Ovary (tissue), 9 donors: ENCODE data around the gene SYK. TPM values are rescaled to one million over a fixed set of nuclear protein-coding genes. Genes with fewer than 3 reads are reported as not detected.

ENCODE experiments used
- DNase-seq, 5 donors: peaks; one replicate each; pipeline ENCODE4 v3.0.0-alpha.2; 2019 to 2020
- H3K27ac ChIP-seq, 2 donors: fragments of 200-600 bp; one replicate each; pipeline versions ENCODE4 v1.5.1 to v1.8.0; 2019 to 2022
- H3K27me3 ChIP-seq: fragments of 200-600 bp; one replicate; pipeline ENCODE4 v1.8.0; 2022
- H3K36me3 ChIP-seq: fragments of 200-600 bp; sonication (generic); one replicate; pipeline ENCODE4 v1.5.1; 2019
- H3K4me1 ChIP-seq: one replicate; pipeline ENCODE4 v1.8.1; 2013; ENCODE audit warnings: mild to moderate bottlenecking, moderate library complexity; ENCODE audit not compliant: insufficient read depth
- H3K4me3 ChIP-seq: fragments of 200-600 bp; sonication (generic); one replicate; pipeline ENCODE4 v1.5.1; 2017
- H3K9me3 ChIP-seq, 2 donors: fragments of 200-600 bp in 1 of 2; sonication (generic) in 1 of 2; one replicate each; pipeline versions ENCODE4 v1.5.1 to v1.8.1; 2013 to 2019; ENCODE audit warnings: mild to moderate bottlenecking in 1 of 2, moderate library complexity in 1 of 2
- EP300 ChIP-seq: sonication (generic); formaldehyde crosslinking; IDR thresholded peaks from one replicate; pipeline ENCODE4 v1.6.1; 2017; ENCODE audit warnings: antibody characterized with exemption
- POLR2A ChIP-seq: fragments of 450-650 bp; IDR thresholded peaks from one replicate; pipeline ENCODE4 v1.6.1; 2017; ENCODE audit warnings: antibody characterized with exemption, mild to moderate bottlenecking, moderate library complexity
- WGBS, 3 donors: extraction: QIAGEN DNeasy Blood & Tissue Kit in 1 of 3; methylation state at CpG; one replicate each; pipeline versions ENCODE4 v1.1.5 to v1.1.7; 2013 to 2017; 5-methylcytosine and 5-hydroxymethylcytosine counted together
- intact Hi-C, 4 donors: fragments of 100-400 bp; cut with DNase I; formaldehyde crosslinking; loops; one replicate each; pipeline versions ENCODE4 v1.11.0 to v1.15.1; 2022 to 2023
- polyA plus RNA-seq, 2 donors: library from polyadenylated mRNA; stranded (reverse); fragments of 200-250 nt in 1 of 2; fragments of 350-450 nt in 1 of 2; fragmentation: Illumina TruSeq in 1 of 2; extraction: RNeasy Lipid Tissue Mini Kit (QIAGEN cat#74804) in 1 of 2; gene quantifications; one replicate each; pipeline ENCODE4 v1.2.3, GENCODE V29; 2013 to 2014
- total RNA-seq, 7 donors: library from RNA; depleted of rRNA in 2 of 7; stranded (reverse); fragments of >200 nt in 2 of 7; fragmentation: NEBNext Ultra II Directional in 3 of 7; extraction: Animal tissue kit (Norgen Biotek cat#: 25700) in 3 of 7; gene quantifications; one replicate each; pipeline versions ENCODE4 v1.1.0 to v1.2.4, GENCODE V29; 2016 to 2023
- TF ChIP-seq, protein P1 (sequence below), 3 donors: fragments of 450-650 bp in 2 of 3; fragments of 200-600 bp in 1 of 3; IDR thresholded peaks; one replicate each; pipeline versions ENCODE4 v1.5.1 to v1.8.0; 2016 to 2022; ENCODE audit warnings: antibody characterized with exemption in 3 of 3, mild to moderate bottlenecking in 1 of 3
- donor health status: DM: no; HTN: no; CAD: no; lungs with moderate emphysema.
- donor health status: DM: no; HTN: no; CAD: no.
- donor health status: Bipolar disorder and iron deficiency.
- donor health status: DM: yes; HTN: yes; CAD: no.
- donor health status: DM: no; HTN: no; CAD: no.
- donor health status: DM: yes; HTN: yes; CAD: no.

SYK gene
- total and polyA plus RNA-seq, 9 donors = 1.4 to 12.0 (median 8.6) TPM

DNA sequence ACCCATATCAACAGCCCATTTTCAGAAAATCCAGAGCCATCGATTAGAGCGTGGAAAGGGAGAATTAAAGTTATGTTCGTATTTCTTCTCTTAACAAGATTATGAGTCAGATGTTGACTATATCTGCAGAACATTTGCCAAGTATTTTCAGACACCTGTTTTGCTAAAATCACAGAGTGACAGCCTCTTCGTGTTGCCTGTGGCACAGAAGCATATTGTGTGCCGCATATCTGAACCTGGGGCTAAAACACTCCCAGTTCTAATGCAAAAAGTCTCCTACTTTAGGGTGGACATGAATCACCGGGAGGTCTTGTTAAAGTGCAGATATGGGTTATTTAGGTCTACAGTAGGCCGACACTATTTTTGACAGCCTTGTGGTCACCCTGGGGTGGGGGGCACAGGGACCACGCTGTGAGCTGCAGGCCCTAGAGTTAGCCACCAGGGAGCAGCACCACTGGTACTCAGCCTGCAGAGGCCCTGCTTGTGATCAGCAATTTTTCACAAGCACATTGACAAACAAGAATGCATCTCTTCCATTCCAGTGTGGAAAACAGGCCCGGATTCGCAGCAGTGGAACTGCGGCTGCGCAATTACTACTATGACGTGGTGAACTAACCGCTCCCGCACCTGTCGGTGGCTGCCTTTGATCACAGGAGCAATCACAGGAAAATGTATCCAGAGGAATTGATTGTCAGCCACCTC is 93.5 kb downstream of the SYK start:
- 73 to 81% (median 77%) methylated on average over 16 of the region's 16 CpGs for WGBS, 3 donors
- intact Hi-C loops = no loop called here

DNA sequence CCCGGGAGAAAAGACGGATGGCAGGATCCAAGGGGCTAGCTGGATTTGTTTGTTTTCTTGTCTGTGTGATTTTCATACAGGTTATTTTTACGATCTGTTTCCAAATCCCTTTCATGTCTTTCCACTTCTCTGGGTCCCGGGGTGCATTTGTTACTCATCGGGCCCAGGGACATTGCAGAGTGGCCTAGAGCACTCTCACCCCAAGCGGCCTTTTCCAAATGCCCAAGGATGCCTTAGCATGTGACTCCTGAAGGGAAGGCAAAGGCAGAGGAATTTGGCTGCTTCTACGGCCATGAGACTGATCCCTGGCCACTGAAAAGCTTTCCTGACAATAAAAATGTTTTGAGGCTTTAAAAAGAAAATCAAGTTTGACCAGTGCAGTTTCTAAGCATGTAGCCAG is 94.2 kb downstream of the SYK start:
- no peaks in the 10 kb centered on the region for H3K9me3 ChIP-seq
- no peak overlapping the region for H3K4me3 ChIP-seq
- intact Hi-C loops = no loop called here
- WGBS, 3 donors = 66 to 78% (median 70%) methylated on average over 7 of the region's 7 CpGs
- no peak for DNase-seq
- no peak overlapping the region for H3K27ac ChIP-seq
- H3K36me3 ChIP-seq = no peaks in the 10 kb centered on the region
- no peaks in the 10 kb centered on the region for H3K4me1 ChIP-seq
- H3K27me3 ChIP-seq = no peaks in the 10 kb centered on the region
- TF ChIP-seq POLR2A (no peak), EP300 (no peak)
- TF ChIP-seq, protein P1, sequence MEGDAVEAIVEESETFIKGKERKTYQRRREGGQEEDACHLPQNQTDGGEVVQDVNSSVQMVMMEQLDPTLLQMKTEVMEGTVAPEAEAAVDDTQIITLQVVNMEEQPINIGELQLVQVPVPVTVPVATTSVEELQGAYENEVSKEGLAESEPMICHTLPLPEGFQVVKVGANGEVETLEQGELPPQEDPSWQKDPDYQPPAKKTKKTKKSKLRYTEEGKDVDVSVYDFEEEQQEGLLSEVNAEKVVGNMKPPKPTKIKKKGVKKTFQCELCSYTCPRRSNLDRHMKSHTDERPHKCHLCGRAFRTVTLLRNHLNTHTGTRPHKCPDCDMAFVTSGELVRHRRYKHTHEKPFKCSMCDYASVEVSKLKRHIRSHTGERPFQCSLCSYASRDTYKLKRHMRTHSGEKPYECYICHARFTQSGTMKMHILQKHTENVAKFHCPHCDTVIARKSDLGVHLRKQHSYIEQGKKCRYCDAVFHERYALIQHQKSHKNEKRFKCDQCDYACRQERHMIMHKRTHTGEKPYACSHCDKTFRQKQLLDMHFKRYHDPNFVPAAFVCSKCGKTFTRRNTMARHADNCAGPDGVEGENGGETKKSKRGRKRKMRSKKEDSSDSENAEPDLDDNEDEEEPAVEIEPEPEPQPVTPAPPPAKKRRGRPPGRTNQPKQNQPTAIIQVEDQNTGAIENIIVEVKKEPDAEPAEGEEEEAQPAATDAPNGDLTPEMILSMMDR (IDR thresholded peaks at IDR 0.05) = no peak

More for the DNA sequence above, 93.5 kb downstream of the SYK start:
- H3K9me3 ChIP-seq = no peaks in the 10 kb centered on the region
- no peak overlapping the region for H3K27ac ChIP-seq
- no peaks in the 10 kb centered on the region for H3K4me1 ChIP-seq
- no peak overlapping the region for H3K4me3 ChIP-seq
- TF ChIP-seq EP300 = no peak
- no peak for TF ChIP-seq POLR2A
- TF ChIP-seq, protein P1 (IDR thresholded peaks at IDR 0.05) = no peak
- H3K27me3 ChIP-seq = no peaks in the 10 kb centered on the region
- DNase-seq = no peak
- H3K36me3 ChIP-seq = no peaks in the 10 kb centered on the region

DNA sequence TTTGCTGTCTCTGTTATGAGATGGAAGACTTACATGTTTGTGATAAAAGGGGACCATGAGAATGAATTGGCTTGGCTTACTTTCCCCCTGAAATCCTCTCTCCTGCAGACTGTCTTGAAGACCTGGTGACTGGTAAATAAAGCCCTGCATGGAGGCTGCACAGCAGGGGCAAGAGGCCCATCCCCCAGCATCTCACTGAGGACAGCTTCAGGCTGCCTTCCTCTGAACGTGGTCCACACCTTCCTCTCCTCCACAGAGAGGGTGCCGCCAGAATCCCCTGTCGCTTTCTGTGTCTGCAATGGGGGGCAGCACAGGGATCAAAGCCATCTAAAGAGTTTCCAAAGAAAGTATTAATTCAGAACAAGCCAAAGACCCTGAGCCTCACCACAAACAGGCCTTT is 94.6 kb downstream of the SYK start:
- 62 to 72% (median 63%) methylated on average over 3 of the region's 3 CpGs for whole genome bisulfite sequencing, 3 donors
- intact Hi-C loops = no loop called here
- DNase-seq = no peak

DNA sequence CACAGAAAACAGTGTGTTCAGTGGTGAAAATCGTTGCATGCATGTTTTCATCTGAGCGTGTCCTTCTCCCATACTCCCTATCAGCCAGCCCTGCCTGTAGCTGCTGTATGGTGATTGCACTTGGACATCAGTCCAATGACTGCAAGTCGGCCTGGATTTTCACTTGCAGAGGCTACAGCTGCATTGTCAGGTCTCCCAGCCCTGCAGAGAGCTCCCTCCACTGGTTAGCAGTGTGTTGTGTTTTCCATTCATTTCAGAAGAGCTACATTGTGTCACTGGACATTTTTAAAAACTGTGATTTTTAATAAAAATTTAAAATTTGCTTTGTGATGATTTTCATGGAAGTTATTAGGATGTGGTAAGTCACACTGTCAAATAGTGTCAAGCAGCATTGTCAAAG is 96.6 kb downstream of the SYK start:
- intact Hi-C loops = no loop called here
- Histone ChIP-seq H3K27ac (no peak overlapping the region), H3K9me3 (no peaks in the 10 kb centered on the region), H3K4me3 (no peak overlapping the region), H3K36me3 (no peaks in the 10 kb centered on the region), H3K4me1 (no peaks in the 10 kb centered on the region), H3K27me3 (no peaks in the 10 kb centered on the region)
- TF ChIP-seq EP300 (no peak), POLR2A (no peak)
- TF ChIP-seq, protein P1 (IDR thresholded peaks at IDR 0.05) = no peak
- DNase-seq = no peak
- 53 to 60% (median 54%) methylated on average over 3 of the region's 3 CpGs for WGBS, 3 donors

More for the DNA sequence above, 94.6 kb downstream of the SYK start:
- H3K9me3 ChIP-seq = no peaks in the 10 kb centered on the region
- no peaks in the 10 kb centered on the region for H3K27me3 ChIP-seq
- no peak overlapping the region for H3K4me3 ChIP-seq
- no peaks in the 10 kb centered on the region for H3K4me1 ChIP-seq
- no peaks in the 10 kb centered on the region for H3K36me3 ChIP-seq
- TF ChIP-seq EP300 = no peak
- TF ChIP-seq, protein P1 (IDR thresholded peaks at IDR 0.05) = no peak
- no peak for TF ChIP-seq POLR2A
- H3K27ac ChIP-seq = no peak overlapping the region
